Measurements from ENCODE around the gene YY1AP1.

Gene YY1AP1

GRCh38 chr1:155703216-155703615, 14.6 kb upstream of the YY1AP1 start:
- TF ChIP-seq TAF1 (IDR thresholded peaks at IDR 0.05; ENCODE audit: borderline replicate concordance, insufficient read depth, low read length) (no peak), SIN3A (IDR thresholded peaks at IDR 0.05; ENCODE audit: borderline replicate concordance, insufficient read depth, low read length) (no peak), FOXP2 (optimal IDR thresholded peaks at IDR 0.05; ENCODE audit: borderline replicate concordance, extremely low read depth, extremely low read length, insufficient read depth) (no peak), REST (IDR thresholded peaks at IDR 0.05; ENCODE audit: insufficient read depth in 1 of 2, low read depth in 2 of 2, low read length in 2 of 2) (no peak)

DNA sequence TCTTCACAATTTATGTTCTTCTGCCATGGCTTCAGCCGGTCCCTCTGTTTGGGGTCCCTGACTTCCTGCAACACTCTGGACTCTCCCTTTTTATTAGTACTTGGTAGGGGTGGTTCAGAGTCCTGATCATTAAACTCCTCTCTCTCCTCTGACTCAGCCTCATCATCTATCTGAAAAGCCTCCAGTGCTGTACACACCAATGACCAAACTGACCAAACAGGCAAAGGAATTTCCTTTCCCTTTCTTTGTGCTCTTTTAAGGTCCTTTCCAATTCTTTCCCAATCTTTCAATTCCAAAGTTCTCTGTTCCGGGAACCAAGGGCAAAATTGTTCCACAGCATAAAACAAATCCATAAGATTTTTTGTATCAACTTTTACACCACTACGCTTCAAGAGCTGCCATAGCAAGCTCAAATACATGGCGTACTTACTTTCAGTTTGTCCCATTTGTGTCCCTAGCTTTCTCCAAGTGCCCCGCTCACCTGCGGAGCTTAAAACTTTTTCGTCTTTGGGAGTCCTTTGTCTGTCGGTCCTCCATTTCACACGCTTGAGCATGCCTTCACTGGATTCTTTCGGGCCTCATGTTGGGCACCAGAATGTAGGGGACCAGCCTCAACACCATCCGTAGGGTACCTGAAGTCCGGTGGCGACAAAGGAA, 9.9 kb upstream of the YY1AP1 start:
- TF ChIP-seq REST (IDR thresholded peaks at IDR 0.05; ENCODE audit: insufficient read depth in 1 of 2, low read depth in 2 of 2, low read length in 2 of 2), result no peak
- no peak for TF ChIP-seq TAF1 (IDR thresholded peaks at IDR 0.05; ENCODE audit: borderline replicate concordance, insufficient read depth, low read length)
- no peak for TF ChIP-seq POLR2AphosphoS5 (IDR thresholded peaks at IDR 0.05; ENCODE audit: low read depth, low read length)
- no peak for TF ChIP-seq SIN3A (IDR thresholded peaks at IDR 0.05; ENCODE audit: borderline replicate concordance, insufficient read depth, low read length)
- TF ChIP-seq FOXP2 (optimal IDR thresholded peaks at IDR 0.05; ENCODE audit: borderline replicate concordance, extremely low read depth, extremely low read length, insufficient read depth), result no peak

- TF ChIP-seq POLR2AphosphoS5 (IDR thresholded peaks at IDR 0.05; ENCODE audit: low read depth, low read length) (no peak), FOXP2 (optimal IDR thresholded peaks at IDR 0.05; ENCODE audit: borderline replicate concordance, extremely low read depth, extremely low read length, insufficient read depth) (no peak), TAF1 (IDR thresholded peaks at IDR 0.05; ENCODE audit: borderline replicate concordance, insufficient read depth, low read length) (no peak), SIN3A (IDR thresholded peaks at IDR 0.05; ENCODE audit: borderline replicate concordance, insufficient read depth, low read length) (no peak), REST (IDR thresholded peaks at IDR 0.05; ENCODE audit: insufficient read depth in 1 of 2, low read depth in 2 of 2, low read length in 2 of 2) (no peak)
These were observed 8.5 kb upstream of the YY1AP1 start for GRCh38 chr1:155697046-155697445.

- TF ChIP-seq REST (IDR thresholded peaks at IDR 0.05; ENCODE audit: insufficient read depth in 1 of 2, low read depth in 2 of 2, low read length in 2 of 2) (no peak), POLR2AphosphoS5 (IDR thresholded peaks at IDR 0.05; ENCODE audit: low read depth, low read length) (no peak), TAF1 (IDR thresholded peaks at IDR 0.05; ENCODE audit: borderline replicate concordance, insufficient read depth, low read length) (no peak), FOXP2 (optimal IDR thresholded peaks at IDR 0.05; ENCODE audit: borderline replicate concordance, extremely low read depth, extremely low read length, insufficient read depth) (no peak), SIN3A (IDR thresholded peaks at IDR 0.05; ENCODE audit: borderline replicate concordance, insufficient read depth, low read length) (no peak)
These were observed 8.0 kb upstream of the YY1AP1 start for GRCh38 chr1:155696524-155696923.
